ENCODE results near the gene RET. TPM values are rescaled to one million over a fixed set of nuclear protein-coding genes. Genes with fewer than 3 reads are reported as not detected.

RET gene
- total RNA-seq, 1 donor from 2014 or later = 0.59 TPM

- H3K36me3 Mint-ChIP-seq (ENCODE audit: low read depth) = no peaks in the 10 kb centered on the region
- no peak overlapping the region for H3K27ac Mint-ChIP-seq
- DNase-seq (ENCODE audit: low spot score) = no peak
- H3K9me3 Mint-ChIP-seq = no peaks in the 10 kb centered on the region
- H3K4me1 Mint-ChIP-seq (ENCODE audit: low read depth) = no peaks in the 10 kb centered on the region
- intact Hi-C loops (cut with micrococcal nuclease) = no loop called here
- no peak overlapping the region for H3K4me3 Mint-ChIP-seq (ENCODE audit: low read depth)
- H3K27me3 Mint-ChIP-seq (ENCODE audit: low read depth) = no peaks in the 10 kb centered on the region
Measured at GRCh38 chr10:43040482-43041256, 36.2 kb upstream of the RET start.

DNA sequence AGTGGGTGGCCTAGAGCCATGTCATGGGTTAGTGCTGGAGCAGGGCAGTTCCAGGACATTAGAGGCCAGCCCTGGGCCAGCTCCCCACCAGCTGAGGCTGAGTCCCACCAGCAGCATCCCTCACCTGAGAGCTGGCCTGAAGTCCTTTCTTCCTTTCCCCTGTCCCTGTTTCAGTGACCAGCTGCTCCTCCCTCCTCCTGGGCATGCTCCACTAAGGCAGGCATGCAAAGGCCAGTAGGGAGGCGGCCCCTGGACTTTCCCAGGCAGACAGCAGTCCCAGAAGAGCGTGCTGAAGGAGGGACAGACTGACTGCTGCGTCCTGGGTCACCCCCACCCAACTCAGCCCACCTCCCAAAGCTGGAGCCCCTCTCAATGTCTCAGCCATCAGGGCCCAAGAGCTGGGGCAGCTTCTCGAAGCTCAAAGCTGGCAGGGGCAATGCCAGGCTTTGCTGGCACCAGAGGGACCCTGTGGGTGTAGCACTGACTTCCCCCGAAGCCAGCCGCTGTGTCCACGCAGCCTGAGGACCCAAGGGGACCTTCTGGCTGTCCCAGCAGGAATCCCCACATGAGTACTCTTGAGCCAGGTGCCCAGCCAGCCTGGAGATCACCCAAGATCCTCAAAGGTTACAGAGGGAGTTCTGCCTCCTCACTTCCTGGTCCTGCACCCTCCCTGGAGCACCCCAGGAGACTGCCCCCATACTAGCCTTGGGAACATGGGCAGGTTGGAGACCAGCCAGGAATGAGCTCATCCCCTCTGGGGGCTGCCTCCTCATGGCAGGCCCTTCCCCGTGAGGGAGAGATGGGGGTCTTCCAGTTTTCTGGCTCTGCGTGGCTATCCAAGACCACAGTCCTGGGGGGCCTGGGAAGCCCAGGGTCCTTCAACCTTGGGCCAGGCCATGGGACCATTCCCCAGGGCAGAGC is 35.2 kb upstream of the RET start:
- intact Hi-C loops (cut with micrococcal nuclease) = no loop called here
- H3K27me3 Mint-ChIP-seq (ENCODE audit: low read depth) = no peaks in the 10 kb centered on the region

DNA sequence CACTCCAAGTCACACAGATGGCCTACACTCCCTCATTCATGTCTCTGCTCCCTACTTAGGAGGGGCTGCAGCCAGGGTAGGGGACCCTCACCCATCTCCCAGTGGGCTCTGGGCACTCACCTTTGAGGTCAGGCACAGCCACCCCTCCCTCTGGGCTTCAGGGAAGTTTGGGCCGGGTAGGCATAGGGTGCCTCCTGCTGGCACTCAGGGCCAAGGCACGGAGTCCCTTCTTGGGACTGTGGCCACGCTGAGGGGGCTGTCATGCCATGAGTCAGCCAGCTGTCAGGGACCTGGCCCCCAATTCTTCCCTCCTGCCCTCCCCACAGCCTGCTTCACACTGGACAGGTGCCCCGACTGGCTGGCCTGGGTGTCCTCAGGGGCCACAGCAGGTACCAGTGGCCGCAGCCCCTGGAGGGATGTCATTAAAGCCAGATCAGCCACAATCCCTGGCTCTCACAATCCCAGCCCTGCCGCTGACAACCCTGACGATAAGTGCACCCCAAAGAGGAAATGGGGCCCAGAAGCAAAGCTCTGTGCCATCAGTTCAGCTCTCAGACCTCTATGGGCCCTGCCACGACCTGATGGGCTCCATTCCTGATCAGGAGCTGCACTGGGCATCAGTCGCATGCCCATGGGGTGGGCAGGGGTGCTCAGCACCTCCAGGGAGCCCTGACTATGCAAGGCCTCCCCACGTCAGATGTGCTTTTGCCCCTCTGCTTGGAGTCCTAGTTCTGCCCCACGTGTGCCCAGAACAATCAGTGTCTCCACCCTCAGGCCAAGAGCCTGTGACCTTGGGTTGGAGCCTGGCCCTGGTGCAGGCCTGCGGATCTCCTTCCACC is 34.1 kb upstream of the RET start:
- H3K27ac Mint-ChIP-seq = no peak overlapping the region
- H3K4me3 Mint-ChIP-seq (ENCODE audit: low read depth) = no peak overlapping the region
- intact Hi-C loops (cut with micrococcal nuclease) = no loop called here
- H3K4me1 Mint-ChIP-seq (ENCODE audit: low read depth) = no peaks in the 10 kb centered on the region
- H3K27me3 Mint-ChIP-seq (ENCODE audit: low read depth) = no peaks in the 10 kb centered on the region
- DNase-seq (ENCODE audit: low spot score) = no peak
- H3K36me3 Mint-ChIP-seq (ENCODE audit: low read depth) = no peaks in the 10 kb centered on the region
- H3K9me3 Mint-ChIP-seq = no peaks in the 10 kb centered on the region

More for the DNA sequence above, 35.2 kb upstream of the RET start:
- H3K36me3 Mint-ChIP-seq (ENCODE audit: low read depth) = no peaks in the 10 kb centered on the region
- no peak overlapping the region for H3K27ac Mint-ChIP-seq
- no peak overlapping the region for H3K4me3 Mint-ChIP-seq (ENCODE audit: low read depth)
- no peaks in the 10 kb centered on the region for H3K4me1 Mint-ChIP-seq (ENCODE audit: low read depth)
- no peaks in the 10 kb centered on the region for H3K9me3 Mint-ChIP-seq
- no peak for DNase-seq (ENCODE audit: low spot score)

GRCh38 chr10:43043342-43043772 is 33.5 kb upstream of the RET start:
- no peak for DNase-seq (ENCODE audit: low spot score)
- Mint-ChIP-seq H3K9me3 (no peaks in the 10 kb centered on the region), H3K27ac (no peak overlapping the region), H3K27me3 (ENCODE audit: low read depth) (no peaks in the 10 kb centered on the region), H3K36me3 (ENCODE audit: low read depth) (no peaks in the 10 kb centered on the region), H3K4me1 (ENCODE audit: low read depth) (no peaks in the 10 kb centered on the region), H3K4me3 (ENCODE audit: low read depth) (no peak overlapping the region)
- intact Hi-C loops (cut with micrococcal nuclease) = no loop called here

GRCh38 chr10:43043773-43044447 is 33.0 kb upstream of the RET start:
- Mint-ChIP-seq H3K4me1 (ENCODE audit: low read depth) (no peaks in the 10 kb centered on the region), H3K36me3 (ENCODE audit: low read depth) (no peaks in the 10 kb centered on the region), H3K4me3 (ENCODE audit: low read depth) (no peak overlapping the region), H3K27ac (no peak overlapping the region), H3K27me3 (ENCODE audit: low read depth) (no peaks in the 10 kb centered on the region), H3K9me3 (no peaks in the 10 kb centered on the region)
- intact Hi-C loops (cut with micrococcal nuclease) = no loop called here
- no peak for DNase-seq (ENCODE audit: low spot score)

GRCh38 chr10:43044448-43044921 is 32.4 kb upstream of the RET start:
- no peak overlapping the region for H3K4me3 Mint-ChIP-seq (ENCODE audit: low read depth)
- H3K27ac Mint-ChIP-seq = no peak overlapping the region
- H3K9me3 Mint-ChIP-seq = no peaks in the 10 kb centered on the region
- intact Hi-C loops (cut with micrococcal nuclease) = no loop called here
- no peaks in the 10 kb centered on the region for H3K4me1 Mint-ChIP-seq (ENCODE audit: low read depth)
- DNase-seq (ENCODE audit: low spot score) = no peak
- no peaks in the 10 kb centered on the region for H3K36me3 Mint-ChIP-seq (ENCODE audit: low read depth)
- no peaks in the 10 kb centered on the region for H3K27me3 Mint-ChIP-seq (ENCODE audit: low read depth)

DNA sequence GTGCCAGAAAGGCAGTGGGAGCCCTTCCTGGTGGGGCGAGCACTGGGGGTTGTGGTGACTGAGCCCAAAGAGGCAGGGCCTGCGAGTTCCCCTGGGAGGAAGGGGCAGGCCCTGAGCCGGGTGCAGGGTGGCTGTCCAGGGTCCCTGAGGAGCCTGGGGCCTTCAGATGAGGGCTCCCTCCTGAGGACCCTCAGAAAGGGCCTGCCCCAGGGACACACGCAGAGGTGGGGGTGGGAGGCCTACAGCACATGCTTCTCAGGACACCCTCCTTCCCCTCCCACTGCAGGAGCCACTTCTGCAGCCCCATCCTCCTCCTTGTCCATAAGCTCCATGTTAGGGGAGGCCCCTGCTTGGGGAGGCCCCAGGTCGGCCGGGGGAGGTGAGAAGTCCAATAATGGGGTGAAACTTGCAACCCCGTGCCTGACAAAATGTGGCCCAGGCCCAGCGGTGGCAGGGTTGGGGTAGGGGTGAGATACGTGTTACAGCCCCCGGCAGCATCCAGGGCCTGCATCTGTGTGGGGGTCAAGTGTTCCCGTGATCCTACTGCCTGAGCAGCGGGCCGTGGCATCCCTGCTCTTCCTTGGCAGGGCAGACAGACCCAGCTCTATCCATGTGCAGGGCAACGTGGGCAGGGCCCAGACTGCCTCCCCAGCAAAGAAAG is 31.8 kb upstream of the RET start:
- DNase-seq (ENCODE audit: low spot score) = no peak
- intact Hi-C loops (cut with micrococcal nuclease) = no loop called here
- H3K36me3 Mint-ChIP-seq (ENCODE audit: low read depth) = no peaks in the 10 kb centered on the region
- no peaks in the 10 kb centered on the region for H3K4me1 Mint-ChIP-seq (ENCODE audit: low read depth)
- H3K4me3 Mint-ChIP-seq (ENCODE audit: low read depth) = no peak overlapping the region
- H3K27ac Mint-ChIP-seq = no peak overlapping the region
- H3K9me3 Mint-ChIP-seq = no peaks in the 10 kb centered on the region
- H3K27me3 Mint-ChIP-seq (ENCODE audit: low read depth) = peaks cover under 1% of the 10 kb centered on the region

GRCh38 chr10:43045631-43046287 is 31.1 kb upstream of the RET start:
- DNase-seq (ENCODE audit: low spot score) = no peak
- intact Hi-C loops (cut with micrococcal nuclease) = no loop called here
- H3K27me3 Mint-ChIP-seq (ENCODE audit: low read depth) = peaks cover 4% of the 10 kb centered on the region
- H3K27ac Mint-ChIP-seq = no peak overlapping the region
- no peak overlapping the region for H3K4me3 Mint-ChIP-seq (ENCODE audit: low read depth)
- H3K36me3 Mint-ChIP-seq (ENCODE audit: low read depth) = no peaks in the 10 kb centered on the region
- no peaks in the 10 kb centered on the region for H3K9me3 Mint-ChIP-seq
- H3K4me1 Mint-ChIP-seq (ENCODE audit: low read depth) = no peaks in the 10 kb centered on the region

GRCh38 chr10:43046288-43046991 is 30.4 kb upstream of the RET start:
- H3K4me1 Mint-ChIP-seq (ENCODE audit: low read depth) = no peaks in the 10 kb centered on the region
- intact Hi-C loops (cut with micrococcal nuclease) = no loop called here
- H3K27me3 Mint-ChIP-seq (ENCODE audit: low read depth) = peaks cover 5% of the 10 kb centered on the region
- no peak overlapping the region for H3K4me3 Mint-ChIP-seq (ENCODE audit: low read depth)
- H3K27ac Mint-ChIP-seq = no peak overlapping the region
- H3K9me3 Mint-ChIP-seq = no peaks in the 10 kb centered on the region
- no peak for DNase-seq (ENCODE audit: low spot score)
- H3K36me3 Mint-ChIP-seq (ENCODE audit: low read depth) = no peaks in the 10 kb centered on the region

- no peak for DNase-seq (ENCODE audit: low spot score)
- H3K36me3 Mint-ChIP-seq (ENCODE audit: low read depth) = no peaks in the 10 kb centered on the region
- intact Hi-C loops (cut with micrococcal nuclease) = no loop called here
- H3K4me3 Mint-ChIP-seq (ENCODE audit: low read depth) = no peak overlapping the region
- H3K27me3 Mint-ChIP-seq (ENCODE audit: low read depth) = peaks cover 5% of the 10 kb centered on the region
- no peak overlapping the region for H3K27ac Mint-ChIP-seq
- H3K4me1 Mint-ChIP-seq (ENCODE audit: low read depth) = no peaks in the 10 kb centered on the region
- no peaks in the 10 kb centered on the region for H3K9me3 Mint-ChIP-seq
Measured at GRCh38 chr10:43047288-43047970, 29.4 kb upstream of the RET start.

Measured in activated T-helper 2 cell treated with anti-CD3 and anti-CD28 coated beads, Interferon-gamma antibody, Interleukin-2, Interleukin-4, amounts not matched to agents 10 μg/mL and 5 μg/mL and 100 μg/mL, durations not matched to agents 14 hours and 24 hours and 36 hours (primary cell).